WTC11 (cell line): ENCODE data around the gene MCM7.

Source experiments
- CBFB ChIP-seq: sonication (generic); formaldehyde crosslinking; IDR thresholded peaks from 2 replicates; pipeline ENCODE4 v1.8.1; 2022; ENCODE audit warnings: mild to moderate bottlenecking, low read depth, missing genetic modification reagents
- MAX ChIP-seq: sonication (generic); formaldehyde crosslinking; IDR thresholded peaks from 2 replicates; pipeline ENCODE4 v1.8.0; 2022; ENCODE audit warnings: mild to moderate bottlenecking, missing genetic modification reagents
- NR2C2 ChIP-seq: sonication (generic); formaldehyde crosslinking; IDR thresholded peaks from 2 replicates; pipeline ENCODE4 v1.8.0; 2022; ENCODE audit warnings: mild to moderate bottlenecking, missing genetic modification reagents
- TEAD4 ChIP-seq: sonication (generic); formaldehyde crosslinking; IDR thresholded peaks from 2 replicates; pipeline ENCODE4 v1.8.0; 2022; ENCODE audit warnings: mild to moderate bottlenecking, missing genetic modification reagents
- USF2 ChIP-seq: sonication (generic); formaldehyde crosslinking; IDR thresholded peaks from 2 replicates; pipeline ENCODE4 v1.8.1; 2023; ENCODE audit warnings: mild to moderate bottlenecking, missing genetic modification reagents, moderate library complexity
- ZNF138 ChIP-seq: sonication (generic); formaldehyde crosslinking; conservative IDR thresholded peaks from 2 replicates; pipeline ENCODE4 v1.8.1; 2022; ENCODE audit warnings: mild to moderate bottlenecking, moderate library complexity, missing genetic modification reagents
- TF ChIP-seq, protein P1 (sequence below): fragments of 200-600 bp; IDR thresholded peaks from 2 replicates; pipeline ENCODE4 v1.8.0; 2022; ENCODE audit warnings: antibody characterized with exemption
- TF ChIP-seq, protein P2 (sequence below): fragments of 250-450 bp; sonication (Bioruptor Pico); IDR thresholded peaks from 2 replicates; pipeline ENCODE4 v2.1.2; 2022; ENCODE audit warnings: mild to moderate bottlenecking, moderate library complexity
- TF ChIP-seq, protein P3 (sequence below): sonication (generic); formaldehyde crosslinking; IDR thresholded peaks from 2 replicates; pipeline ENCODE4 v1.8.0; 2022; ENCODE audit warnings: mild to moderate bottlenecking, missing genetic modification reagents

GRCh38 chr7:100082978-100083377 lies 18.2 kb downstream of the MCM7 start:
- TF ChIP-seq USF2 (CRISPR knock-in tag) (no peak), NR2C2 (CRISPR knock-in tag) (no peak), ZNF138 (CRISPR knock-in tag) (no peak), MAX (CRISPR knock-in tag) (no peak), TEAD4 (no peak), CBFB (CRISPR knock-in tag) (no peak)
- TF ChIP-seq, protein P1, sequence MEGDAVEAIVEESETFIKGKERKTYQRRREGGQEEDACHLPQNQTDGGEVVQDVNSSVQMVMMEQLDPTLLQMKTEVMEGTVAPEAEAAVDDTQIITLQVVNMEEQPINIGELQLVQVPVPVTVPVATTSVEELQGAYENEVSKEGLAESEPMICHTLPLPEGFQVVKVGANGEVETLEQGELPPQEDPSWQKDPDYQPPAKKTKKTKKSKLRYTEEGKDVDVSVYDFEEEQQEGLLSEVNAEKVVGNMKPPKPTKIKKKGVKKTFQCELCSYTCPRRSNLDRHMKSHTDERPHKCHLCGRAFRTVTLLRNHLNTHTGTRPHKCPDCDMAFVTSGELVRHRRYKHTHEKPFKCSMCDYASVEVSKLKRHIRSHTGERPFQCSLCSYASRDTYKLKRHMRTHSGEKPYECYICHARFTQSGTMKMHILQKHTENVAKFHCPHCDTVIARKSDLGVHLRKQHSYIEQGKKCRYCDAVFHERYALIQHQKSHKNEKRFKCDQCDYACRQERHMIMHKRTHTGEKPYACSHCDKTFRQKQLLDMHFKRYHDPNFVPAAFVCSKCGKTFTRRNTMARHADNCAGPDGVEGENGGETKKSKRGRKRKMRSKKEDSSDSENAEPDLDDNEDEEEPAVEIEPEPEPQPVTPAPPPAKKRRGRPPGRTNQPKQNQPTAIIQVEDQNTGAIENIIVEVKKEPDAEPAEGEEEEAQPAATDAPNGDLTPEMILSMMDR = no peak
- TF ChIP-seq, protein P2, sequence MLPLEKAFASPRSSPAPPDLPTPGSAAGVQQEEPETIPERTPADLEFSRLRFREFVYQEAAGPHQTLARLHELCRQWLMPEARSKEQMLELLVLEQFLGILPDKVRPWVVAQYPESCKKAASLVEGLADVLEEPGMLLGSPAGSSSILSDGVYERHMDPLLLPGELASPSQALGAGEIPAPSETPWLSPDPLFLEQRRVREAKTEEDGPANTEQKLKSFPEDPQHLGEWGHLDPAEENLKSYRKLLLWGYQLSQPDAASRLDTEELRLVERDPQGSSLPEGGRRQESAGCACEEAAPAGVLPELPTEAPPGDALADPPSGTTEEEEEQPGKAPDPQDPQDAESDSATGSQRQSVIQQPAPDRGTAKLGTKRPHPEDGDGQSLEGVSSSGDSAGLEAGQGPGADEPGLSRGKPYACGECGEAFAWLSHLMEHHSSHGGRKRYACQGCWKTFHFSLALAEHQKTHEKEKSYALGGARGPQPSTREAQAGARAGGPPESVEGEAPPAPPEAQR = no peak
- TF ChIP-seq, protein P3, sequence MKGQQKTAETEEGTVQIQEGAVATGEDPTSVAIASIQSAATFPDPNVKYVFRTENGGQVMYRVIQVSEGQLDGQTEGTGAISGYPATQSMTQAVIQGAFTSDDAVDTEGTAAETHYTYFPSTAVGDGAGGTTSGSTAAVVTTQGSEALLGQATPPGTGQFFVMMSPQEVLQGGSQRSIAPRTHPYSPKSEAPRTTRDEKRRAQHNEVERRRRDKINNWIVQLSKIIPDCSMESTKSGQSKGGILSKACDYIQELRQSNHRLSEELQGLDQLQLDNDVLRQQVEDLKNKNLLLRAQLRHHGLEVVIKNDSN (CRISPR knock-in tag) = no peak
